Measurements from ENCODE around the gene THBS1. TPM values are rescaled to one million over a fixed set of nuclear protein-coding genes. Genes with fewer than 3 reads are reported as not detected.

The THBS1 gene
- total RNA-seq = 1 to 10 TPM; 1.2 to 1.5 TPM

DNA sequence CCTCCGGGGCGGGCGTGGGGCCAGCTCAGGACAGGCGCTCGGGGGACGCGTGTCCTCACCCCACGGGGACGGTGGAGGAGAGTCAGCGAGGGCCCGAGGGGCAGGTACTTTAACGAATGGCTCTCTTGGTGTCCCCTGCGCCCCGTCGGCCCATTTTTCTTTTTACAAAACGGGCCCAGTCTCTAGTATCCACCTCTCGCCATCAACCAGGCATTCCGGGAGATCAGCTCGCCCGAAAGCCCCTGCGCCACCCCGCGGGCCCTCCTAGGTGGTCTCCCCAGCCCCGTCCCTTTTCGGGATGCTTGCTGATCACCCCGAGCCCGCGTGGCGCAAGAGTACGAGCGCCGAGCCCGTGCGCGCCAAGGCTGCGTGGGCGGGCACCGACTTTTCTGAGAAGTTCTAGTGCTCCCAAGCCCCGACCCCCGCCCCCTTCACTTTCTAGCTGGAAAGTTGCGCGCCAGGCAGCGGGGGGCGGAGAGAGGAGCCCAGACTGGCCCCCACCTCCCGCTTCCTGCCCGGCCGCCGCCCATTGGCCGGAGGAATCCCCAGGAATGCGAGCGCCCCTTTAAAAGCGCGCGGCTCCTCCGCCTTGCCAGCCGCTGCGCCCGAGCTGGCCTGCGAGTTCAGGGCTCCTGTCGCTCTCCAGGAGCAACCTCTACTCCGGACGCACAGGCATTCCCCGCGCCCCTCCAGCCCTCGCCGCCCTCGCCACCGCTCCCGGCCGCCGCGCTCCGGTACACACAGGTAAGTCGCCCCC is at the start of gene THBS1:
THBS1 (plus strand) TSS at position 595 of the 757 bp plus-strand sequence. CDS start 779 bp downstream, outside the sequence.
- Mint-ChIP-seq H3K27me3 (peaks cover 56% of the 10 kb centered on the region), H3K9me3 (no peaks in the 10 kb centered on the region), H3K27ac (no peak within 1 kb of the TSS)

DNA sequence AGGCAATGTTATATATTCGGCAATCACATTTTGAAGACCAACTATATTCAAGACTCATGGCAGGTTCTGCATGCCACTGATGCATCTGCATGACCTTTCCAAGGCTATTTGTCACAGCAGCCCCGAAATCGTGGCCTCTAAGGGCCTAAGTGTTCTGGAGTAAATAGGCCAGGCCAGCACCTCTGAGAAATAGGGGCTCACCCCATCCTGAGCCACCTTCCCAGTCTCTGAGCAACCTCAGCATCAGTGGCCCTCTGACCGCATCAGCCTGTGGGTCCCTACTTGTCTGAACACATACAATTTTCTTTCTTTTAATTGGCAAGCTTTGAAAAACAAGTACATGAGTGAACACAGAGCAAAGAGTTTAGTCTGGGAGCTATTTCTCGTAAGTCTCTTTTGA is 45.9 kb upstream of the THBS1 start:
- Mint-ChIP-seq H3K27me3 (peaks cover 8% of the 10 kb centered on the region), H3K4me1 (peaks cover 1% of the 10 kb centered on the region), H3K9me3 (no peaks in the 10 kb centered on the region), H3K4me3 (no peak overlapping the region), H3K36me3 (ENCODE audit: low read depth) (no peaks in the 10 kb centered on the region), H3K27ac (no peak overlapping the region)
- ChIA-PET POLR2A (no interaction called here), CTCF (no interaction called here)
- no peak for DNase-seq

More for the DNA sequence above, at the start of gene THBS1:
- DNase-seq = no peak
- ChIA-PET CTCF (interaction anchor here (0.8 to 6.8 kb wide), 23 partner anchors 11 to 1140 kb away, joined by 3 to 75 read pairs (median 3); partner anchors contain the start of gene FSIP1), POLR2A (interaction anchor here (0.6 to 1.2 kb wide), 5 partner anchors 42 to 1126 kb away, joined by 3 read pairs; no protein-coding TSS in a partner anchor)
- Mint-ChIP-seq H3K4me3 (peak within 1 kb of the TSS; percentile 43), H3K4me1 (peaks cover 18% of the 10 kb centered on the region), H3K36me3 (ENCODE audit: low read depth) (no peaks in the 10 kb centered on the region)

DNA sequence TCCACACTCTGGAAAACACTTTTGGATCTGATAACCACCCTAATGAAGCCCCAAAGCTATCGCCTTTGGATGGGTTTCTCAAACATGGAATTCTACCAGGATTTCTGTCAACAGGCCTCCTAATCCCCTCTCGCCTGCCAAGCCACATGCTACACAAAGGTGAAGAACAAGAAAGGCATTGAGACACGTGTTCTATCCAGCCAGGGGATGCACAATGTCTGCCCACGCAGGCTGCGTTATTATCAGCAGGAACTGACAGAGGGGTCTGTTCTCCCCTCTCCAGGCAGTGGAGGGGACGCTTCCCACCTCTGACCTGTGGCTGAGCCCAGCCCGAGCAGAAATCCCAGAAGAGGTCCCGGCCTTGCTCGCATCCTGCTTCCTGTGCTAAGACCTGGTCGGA is 45.4 kb upstream of the THBS1 start:
- Mint-ChIP-seq H3K4me3 (no peak overlapping the region), H3K36me3 (ENCODE audit: low read depth) (no peaks in the 10 kb centered on the region), H3K4me1 (peaks cover 1% of the 10 kb centered on the region), H3K27me3 (peaks cover 6% of the 10 kb centered on the region), H3K9me3 (no peaks in the 10 kb centered on the region), H3K27ac (no peak overlapping the region)
- CTCF ChIA-PET = no interaction called here
- no peak for DNase-seq
- POLR2A ChIA-PET = no interaction called here

DNA sequence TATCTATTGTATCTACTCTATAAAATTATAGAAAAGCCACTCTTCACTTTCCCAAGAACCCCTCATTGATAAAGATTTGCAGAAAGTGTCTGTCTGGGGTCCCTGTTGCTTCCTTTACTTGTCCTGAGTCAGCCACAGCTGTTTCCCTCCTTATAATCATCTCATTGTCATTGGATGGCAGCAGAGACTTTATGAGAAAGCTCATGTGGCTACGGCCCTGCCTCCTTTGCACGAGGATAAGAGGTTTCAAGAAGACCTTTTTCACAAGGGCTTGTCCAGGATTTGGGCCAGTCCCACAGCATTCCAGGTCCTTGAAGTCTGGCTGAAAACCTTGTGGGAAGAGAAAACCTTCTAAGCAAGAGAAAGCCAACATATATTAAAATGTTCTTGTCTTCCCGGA is 41.9 kb upstream of the THBS1 start:
- Mint-ChIP-seq H3K4me1 (no peaks in the 10 kb centered on the region), H3K4me3 (no peak overlapping the region), H3K9me3 (no peaks in the 10 kb centered on the region), H3K27ac (no peak overlapping the region), H3K27me3 (peaks cover 3% of the 10 kb centered on the region), H3K36me3 (ENCODE audit: low read depth) (no peaks in the 10 kb centered on the region)
- DNase-seq = no peak
- ChIA-PET CTCF (no interaction called here), POLR2A (no interaction called here)

DNA sequence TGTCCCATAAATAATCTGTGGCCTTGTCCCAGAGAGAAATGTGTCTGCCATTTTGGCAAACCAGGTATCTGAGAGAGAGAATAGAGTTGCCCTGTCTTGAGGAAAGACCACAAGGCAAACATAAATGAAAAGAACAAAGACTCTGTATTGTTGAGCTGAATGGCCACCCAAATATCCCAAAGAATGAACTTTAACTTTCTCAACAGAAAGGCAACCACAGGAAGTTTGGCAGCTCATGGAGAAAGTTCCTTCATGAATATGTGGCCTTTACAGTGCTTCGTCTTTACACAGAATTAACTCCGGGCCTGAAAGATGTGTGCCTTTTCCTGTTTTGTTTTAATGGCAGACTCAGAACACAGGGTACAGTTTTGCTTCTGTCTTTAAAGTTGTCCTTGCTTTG is 41.4 kb upstream of the THBS1 start:
- POLR2A ChIA-PET = no interaction called here
- no peak overlapping the region for H3K4me3 Mint-ChIP-seq
- H3K27me3 Mint-ChIP-seq = peaks cover 1% of the 10 kb centered on the region

DNA sequence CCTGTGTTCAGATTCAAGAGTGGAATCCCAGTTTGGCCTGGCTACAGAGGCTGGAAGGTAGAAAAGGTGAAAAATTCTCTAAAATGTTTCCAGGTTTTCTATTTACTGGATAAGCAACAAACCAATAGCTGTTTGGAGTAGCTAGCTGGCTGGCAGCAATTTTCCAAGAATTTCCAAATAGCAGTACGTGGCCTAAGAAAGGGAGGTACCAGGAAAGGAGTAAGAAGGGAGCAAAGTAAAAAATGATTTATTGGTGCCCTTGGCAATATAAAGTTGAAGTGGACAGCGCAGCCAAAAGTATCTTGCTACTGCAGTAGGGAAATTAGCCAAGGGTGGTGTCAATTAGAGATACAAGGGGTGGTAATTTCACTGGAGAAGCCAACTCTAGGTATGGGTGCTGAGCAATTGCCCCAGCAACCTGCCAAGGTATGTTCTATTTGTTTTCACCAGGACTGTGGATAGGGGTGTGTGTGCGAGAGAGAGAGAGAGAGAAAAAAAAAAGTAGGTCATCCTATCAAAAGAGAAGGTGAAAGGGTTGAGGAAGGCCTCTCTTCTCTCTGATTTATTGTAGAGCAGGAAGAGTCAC is 40.8 kb upstream of the THBS1 start:
- H3K4me1 Mint-ChIP-seq = no peaks in the 10 kb centered on the region
- ChIA-PET POLR2A (no interaction called here), CTCF (no interaction called here)
- H3K27ac Mint-ChIP-seq = no peak overlapping the region
- peaks cover 6% of the 10 kb centered on the region for H3K27me3 Mint-ChIP-seq
- peaks cover 6% of the 10 kb centered on the region for H3K9me3 Mint-ChIP-seq
- H3K36me3 Mint-ChIP-seq (ENCODE audit: low read depth) = no peaks in the 10 kb centered on the region
- H3K4me3 Mint-ChIP-seq = no peak overlapping the region
- no peak for DNase-seq

More for the DNA sequence above, 41.4 kb upstream of the THBS1 start:
- H3K36me3 Mint-ChIP-seq (ENCODE audit: low read depth) = no peaks in the 10 kb centered on the region
- no peaks in the 10 kb centered on the region for H3K9me3 Mint-ChIP-seq
- CTCF ChIA-PET = no interaction called here
- no peaks in the 10 kb centered on the region for H3K4me1 Mint-ChIP-seq
- no peak overlapping the region for H3K27ac Mint-ChIP-seq
- DNase-seq = no peak

DNA sequence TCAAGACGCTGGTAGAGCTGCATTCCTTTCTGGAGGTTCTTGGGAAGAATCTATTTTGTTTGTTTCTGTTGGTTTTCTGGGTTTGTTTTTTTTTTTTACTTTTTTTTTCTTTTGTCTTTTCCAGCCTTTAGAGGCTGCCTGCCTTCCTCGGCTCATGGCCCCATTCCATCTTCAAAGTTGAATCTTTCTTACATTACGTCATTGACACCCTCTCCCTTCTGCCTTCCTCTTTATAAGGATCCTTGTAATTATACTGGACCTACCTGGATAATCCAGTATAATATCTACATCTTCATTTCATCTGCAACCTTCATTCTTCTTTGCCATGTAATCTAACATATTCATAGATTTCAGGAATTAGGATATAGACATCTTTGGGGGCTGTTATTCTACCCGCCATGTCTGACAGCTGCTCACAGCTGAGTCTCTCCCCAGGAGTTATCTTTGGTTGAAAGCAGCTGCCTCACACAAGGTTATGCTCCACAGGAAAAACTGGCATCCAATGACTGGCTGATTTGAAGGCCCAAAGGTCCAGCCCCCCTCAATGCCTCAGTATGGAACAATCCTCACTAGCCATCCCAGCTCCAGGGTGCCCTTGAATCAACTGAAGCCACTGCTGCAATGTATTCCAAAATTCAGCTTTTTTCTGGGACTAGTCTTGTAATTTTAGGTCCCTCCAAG is 38.4 kb upstream of the THBS1 start:
- Mint-ChIP-seq H3K4me1 (no peaks in the 10 kb centered on the region), H3K27ac (no peak overlapping the region), H3K9me3 (peaks cover 6% of the 10 kb centered on the region), H3K4me3 (no peak overlapping the region), H3K36me3 (ENCODE audit: low read depth) (no peaks in the 10 kb centered on the region), H3K27me3 (peaks cover 19% of the 10 kb centered on the region)
- CTCF ChIA-PET = no interaction called here
- POLR2A ChIA-PET = no interaction called here
- no peak for DNase-seq

DNA sequence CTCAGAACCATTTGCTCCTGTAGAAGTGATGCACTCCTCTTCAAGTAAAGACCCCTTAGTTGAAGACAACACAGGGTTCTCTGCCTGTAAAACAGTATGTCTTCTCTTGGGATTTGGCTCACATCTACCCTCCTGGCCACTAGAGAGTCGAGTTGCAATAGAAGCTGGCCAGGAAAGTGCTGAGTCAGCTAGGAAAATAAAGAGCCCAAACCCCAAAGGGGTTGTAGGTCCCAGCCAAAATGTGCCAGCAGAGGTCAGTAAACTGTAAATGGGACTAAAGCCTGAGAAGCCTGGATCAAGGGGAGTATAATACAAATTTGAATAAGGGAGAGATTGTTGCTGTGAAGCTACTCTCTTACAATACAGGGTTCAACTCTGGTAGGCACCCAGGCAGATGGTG is 37.2 kb upstream of the THBS1 start:
- no peak overlapping the region for H3K4me3 Mint-ChIP-seq
- CTCF ChIA-PET = no interaction called here

DNA sequence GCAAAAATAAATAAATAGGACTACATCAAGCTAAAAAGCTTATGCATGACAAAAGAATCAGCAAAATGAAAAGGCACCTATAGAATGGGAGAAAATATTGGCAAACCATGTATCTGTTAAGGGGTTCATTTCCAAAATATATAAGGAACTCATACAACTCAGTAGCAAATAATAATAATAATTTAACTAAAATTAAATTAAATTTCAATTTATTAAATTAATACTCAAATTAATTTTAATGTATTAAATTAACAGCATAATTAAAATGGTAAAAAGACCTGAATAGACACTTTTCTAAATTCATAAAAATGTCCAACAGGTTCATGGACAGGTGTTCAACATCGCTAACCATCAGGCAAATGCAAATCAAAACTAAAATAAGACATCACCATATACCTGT is 34.0 kb upstream of the THBS1 start:
- Mint-ChIP-seq H3K27ac (no peak overlapping the region), H3K9me3 (peaks cover 6% of the 10 kb centered on the region), H3K27me3 (peaks cover 36% of the 10 kb centered on the region), H3K4me1 (no peaks in the 10 kb centered on the region), H3K4me3 (no peak overlapping the region), H3K36me3 (ENCODE audit: low read depth) (no peaks in the 10 kb centered on the region)
- POLR2A ChIA-PET = no interaction called here
- CTCF ChIA-PET = no interaction called here
- DNase-seq = no peak

More for the DNA sequence above, 37.2 kb upstream of the THBS1 start:
- H3K4me1 Mint-ChIP-seq = no peaks in the 10 kb centered on the region
- H3K36me3 Mint-ChIP-seq (ENCODE audit: low read depth) = no peaks in the 10 kb centered on the region
- POLR2A ChIA-PET = no interaction called here
- H3K9me3 Mint-ChIP-seq = peaks cover 6% of the 10 kb centered on the region
- H3K27ac Mint-ChIP-seq = no peak overlapping the region
- DNase-seq = no peak
- H3K27me3 Mint-ChIP-seq = peaks cover 27% of the 10 kb centered on the region

DNA sequence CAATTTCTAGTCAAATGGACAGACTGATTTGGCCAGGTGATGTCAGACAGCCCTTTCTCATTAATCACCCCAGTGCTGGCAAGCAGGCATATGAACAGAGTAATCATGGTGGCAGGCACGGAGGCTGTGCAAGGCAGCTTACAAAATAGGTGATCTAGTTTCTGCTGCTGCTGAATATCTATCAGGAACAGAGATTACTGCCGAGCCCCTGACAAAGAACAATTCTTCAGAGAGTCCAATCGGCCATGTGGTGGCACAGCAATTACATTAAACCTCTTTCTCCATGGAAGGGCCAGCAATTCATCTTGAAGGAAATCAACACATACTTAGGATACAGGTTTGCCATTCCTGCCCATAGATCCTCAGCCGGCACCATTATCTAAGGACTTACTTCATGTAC is 32.3 kb upstream of the THBS1 start:
- Mint-ChIP-seq H3K4me3 (no peak overlapping the region), H3K27me3 (peaks cover 36% of the 10 kb centered on the region), H3K9me3 (peaks cover 6% of the 10 kb centered on the region), H3K27ac (no peak overlapping the region), H3K36me3 (ENCODE audit: low read depth) (no peaks in the 10 kb centered on the region), H3K4me1 (peaks cover 4% of the 10 kb centered on the region)
- POLR2A ChIA-PET = no interaction called here
- no peak for DNase-seq
- CTCF ChIA-PET = no interaction called here

DNA sequence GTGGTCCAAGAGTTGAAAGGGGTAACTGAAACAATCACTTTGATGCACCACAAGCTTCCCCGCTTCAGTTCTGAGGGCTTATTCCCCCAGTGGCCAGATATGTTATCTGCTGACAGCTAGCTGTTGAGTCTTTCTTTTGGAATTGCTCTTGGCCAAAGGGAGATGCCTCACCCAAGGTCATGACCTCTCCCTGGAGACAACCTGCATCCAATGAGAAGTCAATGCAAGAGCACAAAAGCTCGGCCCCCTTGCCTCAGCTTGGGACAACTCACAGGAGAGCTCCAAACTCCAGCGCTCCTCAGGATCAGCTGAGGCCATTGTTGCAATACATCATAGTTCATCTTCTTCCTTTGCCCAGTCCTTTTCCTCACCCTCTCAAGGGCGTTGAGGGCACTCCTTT is 31.0 kb upstream of the THBS1 start:
- Mint-ChIP-seq H3K9me3 (peaks cover 2% of the 10 kb centered on the region), H3K27ac (no peak overlapping the region), H3K4me3 (no peak overlapping the region), H3K27me3 (peaks cover 33% of the 10 kb centered on the region), H3K36me3 (ENCODE audit: low read depth) (no peaks in the 10 kb centered on the region), H3K4me1 (peaks cover 15% of the 10 kb centered on the region)
- CTCF ChIA-PET = no interaction called here
- no peak for DNase-seq
- POLR2A ChIA-PET = no interaction called here

DNA sequence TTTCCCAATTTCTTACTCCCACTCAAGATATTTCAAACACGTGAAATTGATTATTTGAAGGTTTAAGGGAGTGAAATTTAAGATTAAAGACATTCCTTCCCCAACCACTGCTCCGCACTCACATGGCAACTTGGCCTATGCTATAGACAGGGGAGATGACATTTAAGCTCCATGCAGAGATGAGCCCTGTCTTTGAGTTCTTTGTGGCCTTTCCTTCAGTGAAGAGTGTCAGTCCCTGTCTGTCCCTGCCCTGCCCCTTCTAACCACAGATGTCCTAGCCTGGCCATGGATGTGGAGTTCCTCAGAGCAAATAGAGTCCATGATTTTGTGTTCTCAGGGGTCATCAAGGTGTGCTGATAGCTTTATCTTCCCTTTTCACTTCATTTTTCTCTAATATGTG is 29.4 kb upstream of the THBS1 start:
- DNase-seq = no peak
- ChIA-PET POLR2A (no interaction called here), CTCF (no interaction called here)
- H3K4me1 Mint-ChIP-seq = peaks cover 18% of the 10 kb centered on the region
- H3K36me3 Mint-ChIP-seq (ENCODE audit: low read depth) = no peaks in the 10 kb centered on the region
- no peaks in the 10 kb centered on the region for H3K9me3 Mint-ChIP-seq
- H3K4me3 Mint-ChIP-seq = no peak overlapping the region
- H3K27me3 Mint-ChIP-seq = peaks cover 24% of the 10 kb centered on the region
- H3K27ac Mint-ChIP-seq = no peak overlapping the region

DNA sequence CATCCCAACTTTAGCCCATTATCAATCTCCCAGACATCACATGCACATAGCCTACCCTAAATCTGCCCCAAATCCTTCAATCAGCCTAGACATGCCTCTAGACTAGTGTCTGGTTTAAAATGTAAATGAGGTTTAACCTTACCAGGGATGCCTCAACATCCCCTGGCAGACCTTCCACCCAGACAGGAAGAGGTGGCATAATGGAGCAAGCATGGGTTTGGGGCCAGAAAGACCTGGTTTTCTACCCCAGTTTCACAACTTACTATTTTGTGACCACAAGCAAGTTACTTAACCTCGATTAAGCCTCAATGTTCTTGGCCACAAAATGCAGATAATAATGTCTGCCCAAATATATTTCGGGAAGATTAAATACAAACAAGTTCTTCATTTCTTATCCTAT is 28.3 kb upstream of the THBS1 start:
- no peaks in the 10 kb centered on the region for H3K9me3 Mint-ChIP-seq
- no peak overlapping the region for H3K27ac Mint-ChIP-seq
- H3K36me3 Mint-ChIP-seq (ENCODE audit: low read depth) = no peaks in the 10 kb centered on the region
- no peak overlapping the region for H3K4me3 Mint-ChIP-seq
- no peak for DNase-seq
- ChIA-PET CTCF (no interaction called here), POLR2A (no interaction called here)
- H3K4me1 Mint-ChIP-seq = peaks cover 18% of the 10 kb centered on the region
- peaks cover 19% of the 10 kb centered on the region for H3K27me3 Mint-ChIP-seq

Measured in activated CD4-positive, alpha-beta memory T cell treated with anti-CD3 and anti-CD28 coated beads, Interleukin-2, amount 10 ng/mL, durations not matched to agents 7 days and 5 days (primary cell).